Stimulated activated CD4-positive, alpha-beta T cell treated with anti-CD3 and anti-CD28 coated beads, Interleukin-15, amount 100 ng/mL, for 48 hours (primary cell): ENCODE data around the gene ZNF783.
"Not testable (repeated sequence)": the region's sequence is repeated elsewhere in the genome, so short reads cannot be mapped to it uniquely, and the experiment has no call there.

Experiments
- DNase-seq, 2 donors: peaks; one replicate each; pipeline ENCODE4 v3.0.0-alpha.2; 2020; ENCODE audit warnings: low read depth in 2 of 2

ZNF783 gene

GRCh38 chr7:149240637-149241036 is 21.4 kb upstream of the ZNF783 start:
- no peak for DNase-seq

- no peak for DNase-seq
These were observed 20.3 kb upstream of the ZNF783 start for GRCh38 chr7:149241696-149242095.

- peak; percentile 65 to 66 for DNase-seq
These were observed 16.8 kb upstream of the ZNF783 start for GRCh38 chr7:149245244-149245643.

GRCh38 chr7:149245744-149246143 is 16.3 kb upstream of the ZNF783 start:
- no peak for DNase-seq

GRCh38 chr7:149248777-149249176 is 13.2 kb upstream of the ZNF783 start:
- peak; percentile 22 to 35 for DNase-seq

- not testable (repeated sequence) for DNase-seq
These were observed 11.8 kb upstream of the ZNF783 start for GRCh38 chr7:149250151-149250550.

GRCh38 chr7:149251518-149251917 is 10.5 kb upstream of the ZNF783 start:
- DNase-seq, result not testable (repeated sequence)

GRCh38 chr7:149252378-149252777 is 9.6 kb upstream of the ZNF783 start:
- DNase-seq, result no peak

GRCh38 chr7:149253665-149254064 is 8.3 kb upstream of the ZNF783 start:
- DNase-seq, result no peak

- DNase-seq, result no peak
These were observed 7.7 kb upstream of the ZNF783 start for GRCh38 chr7:149254181-149254858.

GRCh38 chr7:149255174-149255573 is 6.8 kb upstream of the ZNF783 start:
- DNase-seq, result no peak

- no peak for DNase-seq
These were observed 5.4 kb upstream of the ZNF783 start for GRCh38 chr7:149256568-149256967.

- no peak for DNase-seq
These were observed 4.8 kb upstream of the ZNF783 start for GRCh38 chr7:149257146-149257545.

GRCh38 chr7:149261316-149261828 is 624 bp upstream of the ZNF783 start:
- peak in 1 of 2 donors; percentile 26 for DNase-seq

GRCh38 chr7:149266451-149266850 is 4.5 kb downstream of the ZNF783 start:
- DNase-seq, result no peak

- no peak for DNase-seq
These were observed 5.7 kb downstream of the ZNF783 start for GRCh38 chr7:149267733-149268132.

- DNase-seq, result not testable (repeated sequence)
These were observed 12.4 kb downstream of the ZNF783 start for GRCh38 chr7:149274424-149274823.

- no peak for DNase-seq
These were observed 15.9 kb downstream of the ZNF783 start for GRCh38 chr7:149277871-149278270.

- DNase-seq, result no peak
These were observed 16.4 kb downstream of the ZNF783 start for GRCh38 chr7:149278396-149278795.

GRCh38 chr7:149279111-149279743 is 17.2 kb downstream of the ZNF783 start:
- DNase-seq, result no peak

GRCh38 chr7:149280151-149280550 is 18.2 kb downstream of the ZNF783 start:
- DNase-seq, result no peak

GRCh38 chr7:149280661-149281507 is 18.9 kb downstream of the ZNF783 start:
- DNase-seq, result no peak
